Middle frontal gyrus (tissue), 1 donor: Measurements from ENCODE around the gene PDP2.

ENCODE experiments used
- DNase-seq: peaks from one replicate; pipeline ENCODE4 v3.0.0-alpha.2; 2015; ENCODE audit warnings: low spot score; ENCODE audit errors: extremely low spot score

PDP2 gene

GRCh38 chr16:66935314-66936011 lies 55.1 kb downstream of the PDP2 start, which contains the start of gene CES2:
Gene CES2, plus strand, starts transcription at chr16:66935516. Its CDS starts 120 bp downstream, at chr16:66935636.
- no peak for DNase-seq

DNA sequence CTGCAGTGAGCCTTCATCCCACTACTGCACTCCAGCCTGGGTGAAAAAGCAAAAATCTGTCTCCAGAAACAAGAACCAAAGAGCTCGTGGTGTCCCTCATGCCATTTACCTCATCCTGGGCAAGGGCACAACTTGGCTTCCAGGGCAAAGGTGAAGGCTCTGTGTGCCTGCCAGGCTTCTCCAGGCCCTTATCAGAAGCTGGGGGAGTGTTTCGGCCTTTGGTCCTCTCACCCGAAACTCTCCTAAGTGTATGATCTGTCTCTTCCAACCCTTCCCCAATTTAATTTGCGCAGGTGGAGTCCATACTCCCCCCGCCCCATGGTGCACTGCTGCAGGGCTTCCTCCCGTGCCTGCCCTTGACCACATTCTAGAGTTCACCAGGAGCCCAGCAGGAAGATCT lies 56.1 kb downstream of the PDP2 start:
- DNase-seq, result no peak

DNA sequence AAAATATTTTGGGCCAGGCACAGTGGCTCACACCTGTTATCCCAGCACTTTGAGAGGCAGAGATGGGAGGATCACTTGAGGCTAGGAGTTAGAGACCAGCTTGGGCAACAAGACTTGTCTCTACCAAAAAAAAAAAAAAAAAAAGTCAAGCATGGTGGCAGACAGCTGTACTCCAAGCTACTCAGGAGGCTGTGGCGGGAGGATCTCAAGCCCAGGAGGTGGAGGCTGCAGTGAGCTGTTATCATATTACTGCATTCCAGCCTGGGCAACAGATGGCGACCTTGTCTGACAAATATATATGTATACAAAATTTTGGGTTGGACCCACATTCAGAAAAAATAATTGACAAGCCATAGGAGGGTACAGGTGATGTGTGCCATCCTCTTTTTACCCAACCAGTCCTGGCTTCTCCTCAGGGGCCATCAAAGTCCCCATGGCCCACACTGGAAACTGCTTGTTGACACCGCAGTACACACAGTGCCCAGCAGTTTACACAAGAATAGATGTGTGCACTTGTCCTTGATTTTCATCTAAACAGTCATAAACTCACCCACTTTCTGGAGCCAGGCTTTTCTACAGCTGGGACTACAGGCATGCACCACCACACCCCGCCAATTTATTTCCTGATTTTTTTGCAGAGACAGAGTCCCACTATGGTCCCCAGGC lies 56.7 kb downstream of the PDP2 start:
- no peak for DNase-seq

DNA sequence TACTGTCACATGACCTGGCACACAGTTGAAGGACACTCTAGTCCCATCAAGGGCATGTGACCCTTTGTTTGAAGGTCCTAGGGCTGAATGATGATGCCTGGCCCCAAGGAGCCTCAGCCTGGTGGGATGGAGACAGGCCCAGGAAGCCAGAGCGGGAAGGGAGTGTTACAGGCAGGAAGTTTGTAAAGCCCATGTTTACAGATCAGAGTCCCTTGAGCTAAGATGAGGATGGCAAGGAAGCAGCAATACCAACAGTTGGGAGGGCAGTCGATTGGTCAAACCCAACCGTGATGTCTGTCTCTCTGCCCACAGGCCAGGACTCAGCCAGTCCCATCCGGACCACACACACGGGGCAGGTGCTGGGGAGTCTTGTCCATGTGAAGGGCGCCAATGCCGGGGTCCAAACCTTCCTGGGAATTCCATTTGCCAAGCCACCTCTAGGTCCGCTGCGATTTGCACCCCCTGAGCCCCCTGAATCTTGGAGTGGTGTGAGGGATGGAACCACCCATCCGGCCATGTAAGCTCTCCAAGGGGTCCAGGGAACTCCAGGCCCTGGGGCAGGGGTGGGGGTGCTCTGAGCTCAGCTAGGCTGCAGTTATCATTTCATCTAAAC lies 57.5 kb downstream of the PDP2 start:
- DNase-seq, result no peak

- DNase-seq, result no peak
Observed at GRCh38 chr16:66939366-66939765, 59.1 kb downstream of the PDP2 start.

DNA sequence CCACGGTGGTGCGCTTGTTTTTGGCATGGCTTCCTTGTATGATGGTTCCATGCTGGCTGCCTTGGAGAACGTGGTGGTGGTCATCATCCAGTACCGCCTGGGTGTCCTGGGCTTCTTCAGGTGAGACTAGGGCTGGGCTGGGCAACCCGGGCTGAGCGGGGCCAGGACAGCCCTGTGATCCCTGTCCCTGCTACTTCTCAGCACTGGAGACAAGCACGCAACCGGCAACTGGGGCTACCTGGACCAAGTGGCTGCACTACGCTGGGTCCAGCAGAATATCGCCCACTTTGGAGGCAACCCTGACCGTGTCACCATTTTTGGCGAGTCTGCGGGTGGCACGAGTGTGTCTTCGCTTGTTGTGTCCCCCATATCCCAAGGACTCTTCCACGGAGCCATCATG lies 59.9 kb downstream of the PDP2 start:
- DNase-seq, result no peak
